HG03045 (cell line): ENCODE data around the gene NRROS.
"Not testable (repeated sequence)": the region's sequence is repeated elsewhere in the genome, so short reads cannot be mapped to it uniquely, and the experiment has no call there.

ENCODE experiments used
- ATAC-seq: cut with Tn5 transposase; IDR thresholded peaks from one replicate; pipeline ENCODE4 v1.9.1; 2021; ENCODE audit warnings: mild to moderate bottlenecking, moderate library complexity; ENCODE audit not compliant: unreplicated experiment

Gene NRROS

GRCh38 chr3:196639483-196640296 lies at the start of gene NRROS:
TSS of gene NRROS (plus strand) at chr3:196639694. CDS start at chr3:196654540, 14,846 bp downstream.
- ATAC-seq = peak; percentile 41

GRCh38 chr3:196590279-196590678 lies 49.2 kb upstream of the NRROS start:
- no peak for ATAC-seq

- no peak for ATAC-seq
These were observed 43.1 kb upstream of the NRROS start for GRCh38 chr3:196596355-196596754.

GRCh38 chr3:196597971-196598733 lies 41.3 kb upstream of the NRROS start:
- ATAC-seq = not testable (repeated sequence)

GRCh38 chr3:196599734-196600128 lies 39.8 kb upstream of the NRROS start:
- ATAC-seq = no peak

GRCh38 chr3:196600359-196600758 lies 39.1 kb upstream of the NRROS start:
- no peak for ATAC-seq

GRCh38 chr3:196602673-196603072 lies 36.8 kb upstream of the NRROS start:
- no peak for ATAC-seq

- ATAC-seq = no peak
These were observed 35.8 kb upstream of the NRROS start for GRCh38 chr3:196603683-196604082.

DNA sequence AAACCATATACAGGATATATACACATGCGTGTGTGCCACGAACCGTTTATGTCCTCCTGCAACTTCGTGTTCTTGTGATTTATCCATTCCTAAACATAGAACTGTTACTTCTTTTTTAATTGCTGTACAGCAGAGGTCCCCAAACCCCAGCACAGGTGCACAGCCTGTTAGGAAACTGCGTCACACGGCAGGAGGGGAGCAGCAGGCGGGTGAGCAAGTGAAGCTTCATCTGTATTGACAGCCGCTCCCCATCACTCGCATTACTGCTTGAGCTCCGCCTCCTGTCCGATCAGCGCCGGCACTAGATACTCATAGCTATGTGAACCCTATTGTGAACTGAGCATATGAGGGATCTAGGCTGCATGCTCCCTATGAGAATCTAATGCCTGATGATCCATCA lies 34.9 kb upstream of the NRROS start:
- no peak for ATAC-seq

- ATAC-seq = no peak
These were observed 30.8 kb upstream of the NRROS start for GRCh38 chr3:196608693-196609092.

DNA sequence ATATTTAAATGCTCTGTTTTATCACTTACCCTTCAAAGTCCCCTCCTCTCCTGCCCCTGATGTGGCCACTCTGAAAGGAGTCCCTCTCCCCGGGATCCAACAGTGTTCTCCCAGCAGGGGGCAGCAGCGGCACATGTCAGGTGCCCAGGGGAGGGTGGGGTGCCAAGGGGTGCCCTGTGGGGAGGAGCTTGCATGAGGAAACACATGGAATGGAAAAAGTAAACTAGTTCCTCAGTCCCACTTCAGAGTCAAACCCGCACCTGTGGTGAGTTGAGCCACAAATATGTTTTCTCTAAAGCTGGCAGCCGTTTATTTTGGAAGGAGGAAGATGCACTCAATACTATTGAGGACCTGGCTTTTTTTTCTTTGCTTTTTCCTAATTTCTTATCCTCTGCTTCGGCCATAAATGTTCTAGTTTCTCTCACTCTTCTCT lies 30.1 kb upstream of the NRROS start:
- ATAC-seq = peak; percentile 64

- no peak for ATAC-seq
These were observed 29.5 kb upstream of the NRROS start for GRCh38 chr3:196609805-196610515.

- ATAC-seq = no peak
These were observed 27.6 kb upstream of the NRROS start for GRCh38 chr3:196611761-196612483.

DNA sequence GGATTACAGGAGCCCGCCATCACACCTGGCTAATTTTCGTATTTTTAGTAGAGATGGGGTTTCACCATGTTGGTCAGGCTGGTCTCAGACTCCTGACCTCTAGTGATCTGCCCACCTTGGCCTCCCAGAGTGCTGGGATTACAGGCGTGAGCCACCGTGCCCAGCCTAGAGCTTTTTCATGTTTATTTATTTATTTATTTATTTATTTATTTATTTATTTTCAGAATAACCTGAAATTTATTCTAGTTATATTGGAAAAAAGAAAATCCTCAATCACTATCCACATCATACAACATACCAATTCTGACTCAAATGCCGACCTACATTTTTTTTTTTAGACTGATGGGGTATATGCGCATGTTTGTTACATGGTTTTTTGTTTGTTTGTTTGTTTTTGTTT lies 24.3 kb upstream of the NRROS start:
- ATAC-seq = not testable (repeated sequence)

DNA sequence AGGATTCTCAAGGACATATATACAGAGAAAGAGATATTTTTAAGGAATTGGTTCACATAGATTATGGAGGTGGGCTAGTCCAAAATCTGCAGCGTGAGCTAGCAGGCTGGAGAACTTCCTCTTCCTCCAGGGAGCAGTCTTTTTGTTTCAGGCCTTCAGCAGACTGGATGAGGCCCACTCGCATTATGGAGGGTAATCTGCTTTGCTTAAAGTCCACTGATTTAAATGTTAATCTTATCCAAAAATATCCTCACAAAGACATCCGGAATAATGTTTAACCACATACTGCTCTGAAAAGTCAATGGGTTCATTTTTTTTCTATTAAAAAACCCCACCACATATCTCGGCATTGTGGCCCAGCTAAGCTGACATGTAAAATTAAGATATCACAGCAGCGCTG lies 22.2 kb upstream of the NRROS start:
- no peak for ATAC-seq

GRCh38 chr3:196619223-196619622 lies 20.3 kb upstream of the NRROS start:
- ATAC-seq = no peak

DNA sequence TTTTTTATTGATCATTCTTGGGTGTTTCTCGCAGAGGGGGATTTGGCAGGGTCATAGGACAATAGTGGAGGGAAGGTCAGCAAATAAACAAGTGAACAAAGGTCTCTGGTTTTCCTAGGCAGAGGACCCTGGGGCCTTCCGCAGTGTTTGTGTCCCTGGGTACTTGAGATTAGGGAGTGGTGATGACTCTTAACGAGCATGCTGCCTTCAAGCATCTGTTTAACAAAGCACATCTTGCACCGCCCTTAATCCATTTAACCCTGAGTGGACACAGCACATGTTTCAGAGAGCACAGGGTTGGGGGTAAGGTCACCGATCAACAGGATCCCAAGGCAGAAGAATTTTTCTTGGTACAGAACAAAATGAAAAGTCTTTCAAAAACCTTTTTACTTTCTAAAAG lies 19.9 kb upstream of the NRROS start:
- not testable (repeated sequence) for ATAC-seq

- peak; percentile 69 for ATAC-seq
These were observed 19.3 kb upstream of the NRROS start for GRCh38 chr3:196620161-196620604.

DNA sequence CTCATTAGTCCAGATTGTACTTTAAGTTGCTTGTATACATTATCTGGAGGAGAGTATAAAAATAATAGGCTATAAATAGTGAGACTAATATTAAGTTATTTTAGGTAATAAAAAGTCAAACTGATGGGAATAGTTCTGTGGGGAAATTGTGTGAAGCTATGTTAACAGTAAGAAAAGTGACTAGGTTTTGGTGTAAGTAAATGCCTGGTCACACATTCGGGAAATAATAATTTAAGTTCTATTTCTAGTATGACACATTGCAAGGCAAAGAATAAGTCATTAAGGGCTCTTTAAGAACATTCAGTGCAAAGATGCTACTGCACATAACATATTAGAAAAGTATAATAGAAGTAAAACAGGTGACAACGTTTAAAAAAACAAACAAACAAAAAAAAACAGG lies 18.8 kb upstream of the NRROS start:
- no peak for ATAC-seq

DNA sequence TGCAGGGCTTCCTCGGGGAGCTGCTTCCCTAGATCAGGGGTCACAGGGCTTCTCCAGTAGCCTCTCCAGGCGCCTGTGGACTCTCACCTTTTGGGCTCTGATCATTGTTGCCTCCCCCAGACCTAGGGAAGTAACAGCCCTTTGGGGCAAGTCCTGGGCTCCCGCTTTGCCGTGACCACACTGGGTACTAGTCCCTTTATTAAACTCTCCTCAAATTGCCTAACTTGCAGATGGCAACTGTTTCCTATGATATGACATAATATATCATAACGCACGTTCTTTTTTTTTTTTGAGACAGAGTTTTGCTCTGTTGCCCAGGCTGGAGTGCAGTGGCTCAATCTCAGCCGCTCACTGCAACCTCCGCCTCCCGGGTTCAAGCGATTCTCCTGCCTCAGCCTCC lies 17.9 kb upstream of the NRROS start:
- no peak for ATAC-seq
